Measurements from ENCODE around the gene AFF1. TPM values are rescaled to one million over a fixed set of nuclear protein-coding genes. Genes with fewer than 3 reads are reported as not detected.
A peak's percentile ranks its signal among the peaks of the same experiment; 100 is the strongest.

AFF1 gene
- total and polyA plus RNA-seq, 4 donors, result 7.2 to 42.8 (median 21.5) TPM

DNA sequence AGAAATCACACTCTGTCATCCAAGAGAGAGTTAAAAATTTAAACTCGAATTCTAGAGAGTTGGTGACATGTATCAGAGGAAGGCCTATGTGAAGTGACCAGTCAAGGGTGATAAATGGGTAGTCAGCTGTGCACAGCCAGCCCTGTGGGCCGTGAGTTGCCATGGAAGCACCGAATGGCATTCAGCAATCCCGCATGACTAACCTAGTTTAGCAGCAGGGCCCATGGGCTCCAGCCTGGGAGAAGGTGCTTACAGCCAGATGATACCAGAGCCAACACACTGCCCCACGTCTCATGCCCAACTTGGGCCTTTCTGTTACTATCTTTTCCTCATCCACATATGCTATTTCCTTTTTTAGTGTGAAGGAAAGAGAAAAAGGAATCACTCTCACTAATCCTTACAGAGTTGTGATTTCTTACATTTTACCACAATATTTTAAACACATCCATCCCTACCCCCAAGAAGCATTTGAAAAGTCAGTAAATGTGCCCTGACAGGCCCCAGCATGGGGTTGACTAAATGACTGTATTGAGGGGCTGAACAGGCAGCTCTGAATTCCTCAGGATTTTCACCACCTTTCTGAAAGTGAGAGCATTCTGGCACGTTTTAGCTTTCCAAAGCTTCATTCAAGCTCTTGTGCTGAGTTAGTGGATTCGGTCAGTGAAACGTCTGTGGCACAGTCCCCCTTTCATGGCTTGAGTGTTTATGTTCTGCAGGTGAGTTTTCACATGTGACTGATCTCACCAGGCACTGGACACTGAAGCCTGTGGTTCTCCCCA lies 104.2 kb downstream of the AFF1 start:
- peaks cover 5 to 36% (median 15%) of the 10 kb centered on the region in 4 donors for H3K4me1 ChIP-seq (ENCODE audit: control insufficient read depth in 4 of 4, insufficient read depth in 4 of 4, low read length in 3 of 4)
- 61% methylated on average over 8 of the region's 8 CpGs for WGBS
- no peaks in the 10 kb centered on the region for H3K27me3 ChIP-seq (ENCODE audit: control insufficient read depth in 4 of 4, insufficient read depth in 4 of 4, low read length in 3 of 4)
- H3K27ac ChIP-seq (ENCODE audit: low read depth in 1 of 2, low read length in 2 of 2), result peak overlapping the region; percentile 38 to 48
- no peaks in the 10 kb centered on the region for H3K9me3 ChIP-seq (ENCODE audit: control insufficient read depth in 4 of 4, low read length in 3 of 4)
- TF ChIP-seq YY1 (IDR thresholded peaks at IDR 0.05) (no peak), EGR1 (IDR thresholded peaks at IDR 0.05; ENCODE audit: low read depth in 2 of 2) (no peak), RXRA (IDR thresholded peaks at IDR 0.05) (no peak)
- H3K9ac ChIP-seq (ENCODE audit: low read depth in 1 of 2, low read length in 2 of 2), result no peak overlapping the region
- no peak overlapping the region for H3K4me3 ChIP-seq (ENCODE audit: low read depth in 1 of 3, low read length in 3 of 3)
- no peak for DNase-seq (ENCODE audit: low spot score)
- no peaks in the 10 kb centered on the region for H3K36me3 ChIP-seq (ENCODE audit: control insufficient read depth in 4 of 4, insufficient read depth in 3 of 4, low read depth in 1 of 4, low read length in 3 of 4)

DNA sequence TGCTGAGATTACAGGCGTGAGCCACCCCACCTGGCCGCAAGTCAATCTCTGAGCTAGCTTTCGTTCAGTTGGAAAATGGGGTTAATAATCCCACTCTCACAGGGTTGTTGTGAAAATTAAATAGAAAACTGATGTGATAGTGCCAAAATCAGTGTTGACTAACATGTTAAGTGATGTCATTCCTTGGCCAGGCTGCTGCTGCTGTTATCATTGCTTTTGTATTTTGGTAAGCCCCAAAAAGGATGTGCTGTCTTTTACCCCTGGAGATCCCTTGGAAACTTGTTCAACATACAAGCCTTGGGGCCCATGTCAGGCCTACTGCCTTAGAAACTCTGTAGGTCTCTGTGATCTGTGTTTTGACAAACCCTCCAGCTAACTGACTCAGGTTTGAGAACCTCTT lies 106.3 kb downstream of the AFF1 start:
- Histone ChIP-seq H3K9ac (ENCODE audit: low read depth in 1 of 2, low read length in 2 of 2) (no peak overlapping the region), H3K27me3 (ENCODE audit: control insufficient read depth in 4 of 4, insufficient read depth in 4 of 4, low read length in 3 of 4) (no peaks in the 10 kb centered on the region), H3K27ac (ENCODE audit: low read depth in 1 of 2, low read length in 2 of 2) (peak overlapping the region; percentile 21 to 53), H3K4me3 (ENCODE audit: low read depth in 1 of 3, low read length in 3 of 3) (no peak overlapping the region), H3K9me3 (ENCODE audit: control insufficient read depth in 4 of 4, low read length in 3 of 4) (no peaks in the 10 kb centered on the region), H3K4me1 (ENCODE audit: control insufficient read depth in 4 of 4, insufficient read depth in 4 of 4, low read length in 3 of 4) (peaks cover 8 to 44% (median 28%) of the 10 kb centered on the region in 4 donors), H3K36me3 (ENCODE audit: control insufficient read depth in 4 of 4, insufficient read depth in 3 of 4, low read depth in 1 of 4, low read length in 3 of 4) (no peaks in the 10 kb centered on the region)
- DNase-seq (ENCODE audit: low spot score), result no peak
- WGBS, result 49% methylated on average over 3 of the region's 3 CpGs
- TF ChIP-seq TAF1 (conservative IDR thresholded peaks at IDR 0.05), result no peak
- peak; percentile 64 for TF ChIP-seq FOXA1 (IDR thresholded peaks at IDR 0.05)
- no peak for TF ChIP-seq RAD21 (IDR thresholded peaks at IDR 0.05)
- no peak for TF ChIP-seq YY1 (IDR thresholded peaks at IDR 0.05)
- no peak for TF ChIP-seq SP1 (IDR thresholded peaks at IDR 0.05)
- no peak for TF ChIP-seq NR2F2 (IDR thresholded peaks at IDR 0.05)
- peak in 1 of 2 donors; percentile 10 for TF ChIP-seq HNF4A (conservative IDR thresholded peaks at IDR 0.05)
- no peak for TF ChIP-seq RXRA (IDR thresholded peaks at IDR 0.05)
- no peak for TF ChIP-seq HNF4G (IDR thresholded peaks at IDR 0.05)
- TF ChIP-seq JUND (IDR thresholded peaks at IDR 0.05), result peak; percentile 35 to 44
- no peak for TF ChIP-seq EGR1 (IDR thresholded peaks at IDR 0.05; ENCODE audit: low read depth in 2 of 2)
- peak; percentile 72 for TF ChIP-seq FOXA2 (IDR thresholded peaks at IDR 0.05)
- TF ChIP-seq, protein P1, sequence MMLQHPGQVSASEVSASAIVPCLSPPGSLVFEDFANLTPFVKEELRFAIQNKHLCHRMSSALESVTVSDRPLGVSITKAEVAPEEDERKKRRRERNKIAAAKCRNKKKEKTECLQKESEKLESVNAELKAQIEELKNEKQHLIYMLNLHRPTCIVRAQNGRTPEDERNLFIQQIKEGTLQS (IDR thresholded peaks at IDR 0.05), result no peak
- no peak for TF ChIP-seq MAX (IDR thresholded peaks at IDR 0.05)
- TF ChIP-seq, protein P2, sequence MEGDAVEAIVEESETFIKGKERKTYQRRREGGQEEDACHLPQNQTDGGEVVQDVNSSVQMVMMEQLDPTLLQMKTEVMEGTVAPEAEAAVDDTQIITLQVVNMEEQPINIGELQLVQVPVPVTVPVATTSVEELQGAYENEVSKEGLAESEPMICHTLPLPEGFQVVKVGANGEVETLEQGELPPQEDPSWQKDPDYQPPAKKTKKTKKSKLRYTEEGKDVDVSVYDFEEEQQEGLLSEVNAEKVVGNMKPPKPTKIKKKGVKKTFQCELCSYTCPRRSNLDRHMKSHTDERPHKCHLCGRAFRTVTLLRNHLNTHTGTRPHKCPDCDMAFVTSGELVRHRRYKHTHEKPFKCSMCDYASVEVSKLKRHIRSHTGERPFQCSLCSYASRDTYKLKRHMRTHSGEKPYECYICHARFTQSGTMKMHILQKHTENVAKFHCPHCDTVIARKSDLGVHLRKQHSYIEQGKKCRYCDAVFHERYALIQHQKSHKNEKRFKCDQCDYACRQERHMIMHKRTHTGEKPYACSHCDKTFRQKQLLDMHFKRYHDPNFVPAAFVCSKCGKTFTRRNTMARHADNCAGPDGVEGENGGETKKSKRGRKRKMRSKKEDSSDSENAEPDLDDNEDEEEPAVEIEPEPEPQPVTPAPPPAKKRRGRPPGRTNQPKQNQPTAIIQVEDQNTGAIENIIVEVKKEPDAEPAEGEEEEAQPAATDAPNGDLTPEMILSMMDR (IDR thresholded peaks at IDR 0.05; ENCODE audit: low read depth, low read length, missing input control), result no peak
- TF ChIP-seq GABPA (IDR thresholded peaks at IDR 0.05 in 1 of 2, conservative IDR thresholded peaks at IDR 0.05 in 1 of 2), result no peak
- TF ChIP-seq, protein P3, sequence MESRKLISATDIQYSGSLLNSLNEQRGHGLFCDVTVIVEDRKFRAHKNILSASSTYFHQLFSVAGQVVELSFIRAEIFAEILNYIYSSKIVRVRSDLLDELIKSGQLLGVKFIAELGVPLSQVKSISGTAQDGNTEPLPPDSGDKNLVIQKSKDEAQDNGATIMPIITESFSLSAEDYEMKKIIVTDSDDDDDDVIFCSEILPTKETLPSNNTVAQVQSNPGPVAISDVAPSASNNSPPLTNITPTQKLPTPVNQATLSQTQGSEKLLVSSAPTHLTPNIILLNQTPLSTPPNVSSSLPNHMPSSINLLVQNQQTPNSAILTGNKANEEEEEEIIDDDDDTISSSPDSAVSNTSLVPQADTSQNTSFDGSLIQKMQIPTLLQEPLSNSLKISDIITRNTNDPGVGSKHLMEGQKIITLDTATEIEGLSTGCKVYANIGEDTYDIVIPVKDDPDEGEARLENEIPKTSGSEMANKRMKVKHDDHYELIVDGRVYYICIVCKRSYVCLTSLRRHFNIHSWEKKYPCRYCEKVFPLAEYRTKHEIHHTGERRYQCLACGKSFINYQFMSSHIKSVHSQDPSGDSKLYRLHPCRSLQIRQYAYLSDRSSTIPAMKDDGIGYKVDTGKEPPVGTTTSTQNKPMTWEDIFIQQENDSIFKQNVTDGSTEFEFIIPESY (IDR thresholded peaks at IDR 0.05), result no peak
- no peak for TF ChIP-seq REST (IDR thresholded peaks at IDR 0.05)

Measured in liver (tissue), 9 donors.